Right kidney (tissue), 1 donor: ENCODE data around the gene KCNQ5.
"Not testable (repeated sequence)": the region's sequence is repeated elsewhere in the genome, so short reads cannot be mapped to it uniquely, and the experiment has no call there.

ENCODE experiments used
- DNase-seq: peaks from one replicate; pipeline ENCODE4 v3.0.0-alpha.2; 2016

Gene KCNQ5

GRCh38 chr6:73200247-73200646 is 578.4 kb downstream of the KCNQ5 start:
- no peak for DNase-seq

- no peak for DNase-seq
These were observed 578.9 kb downstream of the KCNQ5 start for GRCh38 chr6:73200735-73201134.

- no peak for DNase-seq
These were observed 581.2 kb downstream of the KCNQ5 start for GRCh38 chr6:73203098-73203497.

GRCh38 chr6:73204252-73204651 is 582.4 kb downstream of the KCNQ5 start:
- no peak for DNase-seq

- no peak for DNase-seq
These were observed 585.5 kb downstream of the KCNQ5 start for GRCh38 chr6:73207221-73207837.

GRCh38 chr6:73209117-73209516 is 587.3 kb downstream of the KCNQ5 start:
- no peak for DNase-seq

- DNase-seq: no peak
These were observed 595.0 kb downstream of the KCNQ5 start for GRCh38 chr6:73216859-73217258.

- DNase-seq: no peak
These were observed 603.5 kb downstream of the KCNQ5 start, which contains the start of gene KHDC1L for GRCh38 chr6:73225396-73225795. KHDC1L (minus strand) TSS chr6:73225496; CDS start chr6:73225408, 88 bp downstream.

GRCh38 chr6:73227606-73228255 is 605.9 kb downstream of the KCNQ5 start:
- no peak for DNase-seq

GRCh38 chr6:73231986-73232391 is 610.1 kb downstream of the KCNQ5 start:
- no peak for DNase-seq

GRCh38 chr6:73233048-73233447 is 611.2 kb downstream of the KCNQ5 start:
- DNase-seq: no peak

GRCh38 chr6:73233971-73234370 is 612.1 kb downstream of the KCNQ5 start:
- DNase-seq: not testable (repeated sequence)

GRCh38 chr6:73234733-73235132 is 612.9 kb downstream of the KCNQ5 start:
- DNase-seq: no peak

- no peak for DNase-seq
These were observed 614.4 kb downstream of the KCNQ5 start for GRCh38 chr6:73236144-73236750.

GRCh38 chr6:73240730-73241129 is 618.9 kb downstream of the KCNQ5 start:
- no peak for DNase-seq

- DNase-seq: no peak
These were observed 620.1 kb downstream of the KCNQ5 start for GRCh38 chr6:73242001-73242400.
